RPMI8226 (cell line): ENCODE results near the gene CDC14B.
"Not testable (repeated sequence)": the region's sequence is repeated elsewhere in the genome, so short reads cannot be mapped to it uniquely, and the experiment has no call there.

Experiments used
- DNase-seq: peaks from one replicate; pipeline ENCODE4 v3.0.0-alpha.2; 2015

CDC14B gene

GRCh38 chr9:96619491-96620180 lies at the start of gene CDC14B:
CDC14B (minus strand) TSS chr9:96619843; CDS start chr9:96619378, 465 bp downstream.
- no peak for DNase-seq

- no peak for DNase-seq
Measured at GRCh38 chr9:96668868-96669534, 49.4 kb upstream of the CDC14B start.

GRCh38 chr9:96667363-96667728 lies 47.7 kb upstream of the CDC14B start:
- no peak for DNase-seq

- DNase-seq = peak; percentile 11
Measured at GRCh38 chr9:96666653-96667362, 47.2 kb upstream of the CDC14B start.

- no peak for DNase-seq
Measured at GRCh38 chr9:96665789-96666188, 46.1 kb upstream of the CDC14B start.

GRCh38 chr9:96663506-96664120 lies 44.0 kb upstream of the CDC14B start:
- DNase-seq = no peak

- no peak for DNase-seq
Measured at GRCh38 chr9:96661711-96662110, 42.1 kb upstream of the CDC14B start.

GRCh38 chr9:96660692-96661248 lies 41.1 kb upstream of the CDC14B start:
- DNase-seq = peak; percentile 23

- DNase-seq = peak; percentile 48
Measured at GRCh38 chr9:96655198-96655851, 35.7 kb upstream of the CDC14B start, which contains the start of gene PRXL2C. PRXL2C (minus strand) TSS chr9:96655317; CDS start chr9:96655281, 36 bp downstream.

- DNase-seq = peak; percentile 5
Measured at GRCh38 chr9:96654450-96655197, 35.0 kb upstream of the CDC14B start.

- DNase-seq = peak; percentile 3
Measured at GRCh38 chr9:96651626-96652025, 32.0 kb upstream of the CDC14B start.

- no peak for DNase-seq
Measured at GRCh38 chr9:96649620-96650324, 30.1 kb upstream of the CDC14B start.

- no peak for DNase-seq
Measured at GRCh38 chr9:96646081-96646991, 26.7 kb upstream of the CDC14B start.

- no peak for DNase-seq
Measured at GRCh38 chr9:96644137-96644536, 24.5 kb upstream of the CDC14B start.

GRCh38 chr9:96641514-96641913 lies 21.9 kb upstream of the CDC14B start:
- DNase-seq = no peak

GRCh38 chr9:96638606-96639364 lies 19.1 kb upstream of the CDC14B start:
- DNase-seq = no peak

GRCh38 chr9:96636368-96636767 lies 16.7 kb upstream of the CDC14B start:
- DNase-seq = no peak

GRCh38 chr9:96633579-96633978 lies 13.9 kb upstream of the CDC14B start:
- not testable (repeated sequence) for DNase-seq

GRCh38 chr9:96626912-96627311 lies 7.3 kb upstream of the CDC14B start:
- DNase-seq = no peak
